Esophagus muscularis mucosa (tissue), 4 donors: ENCODE results near the gene RARRES1.

ENCODE experiments used
- EP300 ChIP-seq: sonication (generic); formaldehyde crosslinking; IDR thresholded peaks from one replicate; pipeline ENCODE4 v1.6.1; 2017; ENCODE audit warnings: antibody characterized with exemption
- POLR2A ChIP-seq: fragments of 450-650 bp; IDR thresholded peaks from one replicate; pipeline ENCODE4 v1.6.1; 2017; ENCODE audit warnings: antibody characterized with exemption, moderate library complexity, mild to moderate bottlenecking, low read depth
- POLR2AphosphoS5 ChIP-seq, 2 donors: sonication (generic); formaldehyde crosslinking; IDR thresholded peaks; one replicate each; pipeline ENCODE4 v1.6.1; 2017; ENCODE audit warnings: antibody characterized with exemption in 2 of 2
- TF ChIP-seq, protein P1 (sequence below), 3 experiments: fragments of 200-600 bp in 2 of 3; fragments of 450-650 bp in 1 of 3; sonication (generic) in 2 of 3; IDR thresholded peaks; one replicate each; pipeline ENCODE4 v1.5.1; 2017 to 2019; ENCODE audit warnings: antibody characterized with exemption in 3 of 3, mild to moderate bottlenecking in 2 of 3, moderate library complexity in 1 of 3

DNA sequence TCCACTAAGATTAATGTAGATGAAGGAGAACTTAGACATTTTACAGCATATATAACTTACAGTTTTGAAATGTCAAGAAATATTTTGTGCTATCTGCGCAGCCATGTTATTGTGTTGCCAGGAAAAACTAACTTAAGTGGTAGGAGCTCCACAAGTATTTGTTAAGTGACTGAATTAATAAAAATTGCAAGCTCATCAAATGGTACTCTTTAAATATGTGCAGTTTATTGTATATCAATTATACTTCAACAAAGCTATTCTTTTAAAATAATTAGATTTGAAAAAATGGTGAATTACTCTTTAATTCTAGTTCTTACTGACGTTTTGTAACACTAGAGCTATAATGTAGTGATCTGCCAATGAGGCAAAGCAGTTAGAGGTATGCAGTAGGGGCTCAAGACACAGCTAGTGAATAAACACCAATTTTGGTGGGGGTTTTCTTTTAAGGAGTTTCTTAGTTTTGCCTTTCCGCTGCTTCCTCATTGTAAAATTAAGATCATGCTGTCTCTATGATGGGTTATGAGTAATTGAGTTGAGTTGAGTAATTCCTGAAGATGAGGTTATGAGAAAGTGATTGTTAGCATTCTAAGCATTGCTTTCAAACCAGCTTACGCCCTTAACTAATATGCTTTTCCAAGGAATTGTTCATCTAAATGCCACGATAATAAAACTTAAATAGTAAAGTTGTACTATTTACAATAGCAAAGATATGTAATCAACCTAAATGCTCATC lies 48.9 kb downstream of the RARRES1 start:
- TF ChIP-seq EP300 (no peak), POLR2A (no peak), POLR2AphosphoS5 (IDR thresholded peaks at IDR 0.05) (no peak)
- TF ChIP-seq, protein P1, sequence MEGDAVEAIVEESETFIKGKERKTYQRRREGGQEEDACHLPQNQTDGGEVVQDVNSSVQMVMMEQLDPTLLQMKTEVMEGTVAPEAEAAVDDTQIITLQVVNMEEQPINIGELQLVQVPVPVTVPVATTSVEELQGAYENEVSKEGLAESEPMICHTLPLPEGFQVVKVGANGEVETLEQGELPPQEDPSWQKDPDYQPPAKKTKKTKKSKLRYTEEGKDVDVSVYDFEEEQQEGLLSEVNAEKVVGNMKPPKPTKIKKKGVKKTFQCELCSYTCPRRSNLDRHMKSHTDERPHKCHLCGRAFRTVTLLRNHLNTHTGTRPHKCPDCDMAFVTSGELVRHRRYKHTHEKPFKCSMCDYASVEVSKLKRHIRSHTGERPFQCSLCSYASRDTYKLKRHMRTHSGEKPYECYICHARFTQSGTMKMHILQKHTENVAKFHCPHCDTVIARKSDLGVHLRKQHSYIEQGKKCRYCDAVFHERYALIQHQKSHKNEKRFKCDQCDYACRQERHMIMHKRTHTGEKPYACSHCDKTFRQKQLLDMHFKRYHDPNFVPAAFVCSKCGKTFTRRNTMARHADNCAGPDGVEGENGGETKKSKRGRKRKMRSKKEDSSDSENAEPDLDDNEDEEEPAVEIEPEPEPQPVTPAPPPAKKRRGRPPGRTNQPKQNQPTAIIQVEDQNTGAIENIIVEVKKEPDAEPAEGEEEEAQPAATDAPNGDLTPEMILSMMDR (IDR thresholded peaks at IDR 0.05) = no peak
